NOMO-1 treated with DMSO at 0.1 percent for 48 hours (cell line): ENCODE results near the gene DPT.
"Not testable (repeated sequence)": the region's sequence is repeated elsewhere in the genome, so short reads cannot be mapped to it uniquely, and the experiment has no call there.

Experiments used
- DNase-seq: peaks from one replicate; lab custom pipeline; 2025; ENCODE audit not compliant: unreplicated experiment; lab: John Stamatoyannopoulos, UW

Gene DPT

DNA sequence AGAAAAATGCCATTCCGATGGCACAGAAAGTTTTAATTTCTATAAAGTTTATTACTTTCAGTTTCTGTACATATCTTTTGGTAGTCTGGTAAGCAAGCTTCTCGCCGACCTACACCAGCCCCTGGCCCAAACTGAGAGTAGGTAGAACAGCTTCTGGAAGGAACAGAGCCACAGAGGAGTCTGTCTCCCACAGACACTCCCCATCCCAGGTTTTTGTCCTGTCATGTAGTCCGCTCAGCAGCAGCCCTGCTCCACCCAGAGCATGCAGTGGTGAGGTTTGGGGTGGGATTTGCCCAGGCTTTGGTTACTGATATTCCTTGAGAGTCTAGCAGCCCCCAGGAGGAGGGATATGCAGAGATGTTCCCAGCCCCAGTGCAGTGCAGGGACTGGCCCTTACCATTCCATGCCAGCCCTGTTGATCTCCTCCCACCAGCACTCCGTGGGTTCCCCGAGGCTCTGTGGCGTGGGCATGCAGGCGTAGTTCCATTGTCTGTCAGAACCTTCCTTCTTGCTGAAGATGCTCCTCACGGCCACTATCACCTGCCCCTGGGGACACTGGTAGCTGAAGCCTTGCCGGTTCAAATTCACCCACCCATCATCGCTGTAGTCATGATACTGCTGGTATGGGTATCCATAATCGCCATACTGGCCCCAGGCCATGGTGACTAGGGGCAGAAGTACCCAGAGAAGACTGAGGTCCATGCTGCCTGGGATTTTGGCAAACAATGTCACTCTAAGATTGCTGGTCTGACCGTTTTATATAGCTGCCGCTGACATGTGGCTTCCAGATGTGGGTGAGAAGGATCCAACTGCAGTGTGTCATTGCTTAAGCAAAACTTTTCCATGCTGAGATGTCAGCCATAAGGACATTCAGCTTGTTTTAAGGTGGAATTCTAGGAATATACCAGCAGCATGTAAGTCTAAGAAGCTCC is at the start of gene DPT:
Gene DPT (minus strand): TSS at position 734 of the 932 bp plus-strand sequence. CDS start 32 bp downstream, at position 702.
- no peak for DNase-seq

DNA sequence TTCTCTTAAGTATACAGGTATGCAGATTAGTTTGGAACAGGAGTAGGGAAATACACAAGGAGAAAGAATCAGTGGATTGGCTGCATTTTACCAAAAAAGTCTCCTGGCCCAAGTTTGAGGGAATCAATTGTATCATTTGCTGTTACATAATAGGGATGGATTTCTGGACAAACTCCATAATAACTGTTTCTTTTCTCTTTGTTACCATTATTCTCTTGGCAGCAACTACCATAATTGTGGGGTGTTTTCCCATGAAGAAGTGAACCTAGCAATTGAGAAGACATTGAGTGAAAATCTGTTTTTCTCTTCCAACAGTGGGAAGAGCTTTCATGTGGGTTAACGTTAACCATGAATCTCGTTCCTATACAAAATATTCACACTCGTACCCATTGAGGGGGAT is 46.4 kb upstream of the DPT start:
- DNase-seq, result no peak

DNA sequence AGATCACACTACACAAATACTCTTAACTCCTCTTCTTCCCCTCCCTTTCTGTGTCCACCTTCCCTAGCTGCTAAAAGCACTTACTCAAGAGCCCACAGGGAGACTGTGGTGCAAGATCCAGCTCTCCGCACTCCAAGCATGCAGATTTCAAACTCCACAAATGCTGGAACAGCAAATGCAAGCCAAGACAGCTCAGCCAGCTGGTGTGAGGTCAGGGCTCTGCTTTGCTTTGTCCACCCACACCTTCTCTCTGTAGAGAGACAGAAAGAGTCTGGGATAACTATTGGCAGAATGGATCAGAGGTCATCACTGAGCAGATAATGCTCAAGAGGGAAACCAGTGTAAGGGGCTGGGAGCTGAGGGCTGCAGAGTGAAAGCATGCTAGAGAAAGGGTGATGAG is 45.2 kb upstream of the DPT start:
- no peak for DNase-seq

DNA sequence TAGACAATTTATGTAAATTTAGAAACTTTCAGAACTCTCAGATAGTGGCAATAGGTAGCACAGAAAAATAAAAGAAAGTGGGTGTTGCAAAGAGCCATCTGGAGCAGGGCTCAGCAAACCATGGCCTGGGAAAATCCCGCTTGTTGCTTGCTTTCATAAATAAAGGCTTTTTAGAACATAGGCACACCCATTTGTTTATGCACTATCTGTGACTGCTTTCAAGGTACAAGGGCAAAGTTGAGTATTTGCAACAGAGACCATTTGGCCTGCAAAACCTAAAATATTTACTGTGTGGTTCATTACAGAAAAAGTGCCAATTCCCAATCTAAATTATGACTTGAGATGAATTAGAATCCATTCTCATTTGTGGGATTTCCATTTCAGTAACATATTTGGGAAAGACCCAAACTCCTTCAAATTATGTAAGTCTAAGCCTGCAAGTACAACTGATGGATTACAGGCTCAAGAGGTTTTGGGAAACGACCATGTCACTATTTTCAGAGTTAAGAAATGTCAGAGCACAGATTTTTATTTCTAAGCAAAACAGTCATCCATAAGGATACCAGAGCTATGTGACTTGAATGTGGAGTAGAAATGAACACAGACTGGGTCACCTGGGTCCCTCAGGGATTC is 43.5 kb upstream of the DPT start:
- DNase-seq, result no peak

DNA sequence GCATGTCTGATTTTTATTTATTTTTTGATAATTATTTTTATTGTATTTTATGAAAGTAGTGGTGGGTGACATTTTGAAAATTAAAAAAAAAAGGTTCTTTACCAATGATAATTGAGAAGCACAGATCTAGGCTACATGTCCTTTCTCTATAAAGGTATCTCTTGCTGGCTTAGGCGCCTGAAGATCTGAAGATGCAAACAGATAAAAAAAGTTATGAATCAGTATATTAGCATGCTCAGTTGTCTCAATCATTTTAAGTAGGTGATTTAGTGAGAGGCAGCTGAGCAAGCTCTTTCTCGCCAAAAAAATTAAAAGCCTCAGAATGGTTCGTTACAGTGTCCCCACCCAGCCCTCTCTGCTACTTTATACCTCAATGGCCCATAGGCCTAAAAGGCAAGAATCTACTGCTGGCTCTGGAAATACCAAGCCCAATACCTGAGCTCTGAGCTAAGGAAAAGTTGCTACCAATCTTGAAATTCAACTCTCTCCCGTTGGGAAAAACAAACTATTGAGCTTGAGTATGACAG is 42.2 kb upstream of the DPT start:
- DNase-seq, result no peak

DNA sequence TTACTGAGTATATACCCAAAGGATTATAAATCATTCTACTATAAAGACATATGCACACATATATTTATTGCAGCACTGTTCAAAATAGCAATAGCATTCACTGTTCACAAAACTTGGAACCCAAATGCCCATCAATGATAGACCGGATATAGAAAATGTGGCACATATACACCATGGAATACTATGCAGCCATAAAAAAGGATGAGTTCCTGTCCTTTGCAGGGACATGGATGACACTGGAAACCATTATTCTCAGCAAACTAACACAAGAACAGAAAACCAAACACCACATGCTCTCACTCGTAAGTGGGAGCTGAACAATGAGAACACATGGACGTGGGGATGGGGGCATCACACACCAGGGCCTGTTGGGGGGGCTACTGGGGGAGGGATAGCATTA is 40.9 kb upstream of the DPT start:
- DNase-seq, result not testable (repeated sequence)

DNA sequence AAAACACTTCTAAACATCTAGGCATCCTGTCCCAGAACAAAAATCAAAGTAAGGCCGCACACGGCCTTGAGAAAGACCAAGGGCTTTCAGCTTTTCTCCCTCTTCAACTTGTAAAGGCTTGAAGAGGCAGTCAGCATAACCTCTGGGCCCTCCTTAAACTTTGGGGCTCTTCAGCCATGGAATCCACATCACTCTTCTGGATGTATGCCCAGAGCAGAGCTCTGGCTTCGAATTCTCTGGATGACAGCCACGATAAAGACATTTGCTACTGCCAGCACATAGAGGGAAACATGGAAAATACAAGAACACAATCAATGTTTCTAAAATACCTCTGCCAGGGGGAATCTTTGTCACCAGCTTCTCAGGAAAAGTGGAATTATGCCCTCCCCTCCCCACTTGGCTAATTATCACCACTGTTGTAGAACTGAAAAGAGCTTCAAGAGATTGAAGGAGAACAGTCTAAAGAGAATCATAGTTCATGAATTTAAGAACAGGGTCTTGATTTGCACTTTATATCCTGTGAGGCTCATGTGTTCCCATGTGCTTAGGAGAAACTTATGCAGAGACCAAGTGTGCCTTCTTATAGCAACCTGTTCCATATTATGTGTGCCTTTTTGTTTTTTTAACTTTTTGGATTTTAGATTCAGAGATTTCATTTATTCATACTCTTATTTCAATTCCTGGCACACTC is 39.0 kb upstream of the DPT start:
- no peak for DNase-seq

DNA sequence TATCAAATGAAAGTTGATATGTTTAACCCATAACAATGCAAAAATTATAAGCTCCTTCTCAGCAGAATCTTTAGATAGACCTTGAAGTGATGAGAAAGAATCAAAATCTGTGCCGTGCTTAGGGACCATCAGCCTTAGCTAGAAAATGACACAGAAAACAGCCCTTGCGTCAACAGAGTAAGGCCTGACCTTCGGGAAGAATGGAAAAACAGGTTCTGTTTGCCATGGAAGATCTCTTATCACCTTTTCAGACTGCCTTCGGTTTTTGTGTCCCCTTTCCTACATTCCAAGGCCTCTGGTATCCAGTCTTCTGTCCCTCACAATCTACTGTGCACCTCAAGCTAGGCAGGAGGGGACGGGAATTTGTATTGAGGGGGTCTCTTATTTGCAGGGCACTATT is 37.6 kb upstream of the DPT start:
- no peak for DNase-seq

DNA sequence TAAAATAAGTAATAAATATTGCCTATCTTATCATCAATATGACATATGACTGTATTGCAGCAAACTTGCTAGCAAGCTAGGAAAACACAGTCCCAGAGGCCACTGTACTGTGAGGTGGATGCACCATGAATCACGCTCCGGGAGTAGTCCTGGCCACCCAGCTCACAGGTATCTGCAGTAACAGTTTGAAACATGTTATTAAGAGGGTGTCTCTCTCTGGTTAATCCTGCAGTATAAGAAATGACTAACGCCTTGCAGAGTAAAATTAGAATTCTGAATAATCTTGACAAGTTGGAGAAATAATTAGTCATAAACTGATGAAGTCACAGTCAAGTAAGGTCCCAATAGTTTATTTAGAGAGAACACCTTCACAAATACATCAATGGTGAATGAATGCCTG is 34.0 kb upstream of the DPT start:
- no peak for DNase-seq

DNA sequence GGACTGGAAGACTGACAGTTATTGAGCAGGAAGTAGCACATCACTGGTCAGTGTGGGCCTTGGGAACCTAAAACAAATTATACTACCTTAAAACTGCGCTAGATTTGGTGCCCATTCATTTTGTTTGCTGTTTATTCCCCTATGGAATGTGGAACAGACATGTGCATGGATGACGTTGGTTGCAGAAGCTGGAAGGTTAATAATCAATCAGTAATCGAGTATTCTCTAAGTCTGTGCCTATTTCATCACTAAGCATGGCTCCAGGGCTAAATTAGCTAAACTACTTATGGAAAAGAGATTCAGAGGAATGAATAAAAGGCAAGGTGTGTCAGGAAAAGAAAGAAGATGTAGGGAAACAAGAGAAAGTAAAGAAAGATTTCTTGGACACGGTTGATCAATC is 33.5 kb upstream of the DPT start:
- DNase-seq, result no peak

DNA sequence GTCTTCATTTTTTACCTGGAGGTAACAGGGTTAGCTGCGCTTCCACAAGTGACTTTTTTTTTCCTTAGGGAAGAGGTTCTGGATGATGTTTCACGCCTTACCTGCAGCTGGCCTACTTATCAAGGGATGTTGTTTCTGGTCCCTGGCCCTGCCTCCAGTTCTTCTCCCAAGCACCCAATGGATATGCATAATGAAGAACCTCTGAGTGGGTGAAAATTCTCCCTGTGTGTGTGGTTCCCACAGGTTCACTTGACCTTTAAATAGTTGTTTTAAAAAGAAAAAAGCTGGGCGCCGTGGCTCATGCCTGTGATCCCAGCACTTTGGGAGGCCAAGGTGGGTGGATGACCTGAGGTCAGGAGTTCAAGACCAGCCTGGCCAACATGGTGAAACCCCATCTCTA is 31.8 kb upstream of the DPT start:
- no peak for DNase-seq

DNA sequence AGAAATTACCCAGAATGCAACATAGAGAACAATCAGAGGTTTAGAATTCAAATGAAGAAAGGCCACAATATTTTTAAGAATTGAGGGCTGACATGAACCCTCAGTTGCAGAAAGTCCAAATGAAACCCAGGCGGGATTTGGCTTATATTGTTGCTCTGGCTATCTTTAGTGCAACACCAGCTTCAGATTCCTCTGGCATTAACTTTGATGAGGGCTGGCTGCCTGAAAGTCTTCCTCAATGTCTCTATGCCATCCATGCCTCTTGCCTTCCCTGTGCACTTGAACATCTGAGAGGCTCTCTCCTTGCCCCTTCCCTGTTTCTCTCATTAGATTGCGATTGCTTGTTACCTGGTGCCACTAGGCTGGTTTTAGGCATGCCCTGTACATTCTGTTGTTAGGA is 31.2 kb upstream of the DPT start:
- no peak for DNase-seq

DNA sequence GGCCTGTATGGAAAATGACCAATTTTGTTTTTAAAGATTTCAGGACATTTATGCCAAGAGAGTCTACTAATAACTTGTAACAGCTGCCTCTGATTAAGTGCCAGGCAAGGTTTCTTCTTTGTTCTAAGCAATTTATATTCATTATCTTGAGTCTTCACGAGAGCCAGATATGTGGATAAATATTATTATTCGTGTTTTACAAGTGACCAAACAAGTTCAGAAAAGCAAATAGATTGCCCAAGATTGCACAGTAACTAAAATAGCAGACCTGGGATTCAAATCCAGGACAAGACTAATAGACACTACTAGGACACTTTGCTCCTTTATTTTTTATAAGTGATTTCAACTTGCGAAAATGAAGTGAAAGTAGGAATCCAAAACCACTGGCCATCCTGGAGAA is 30.1 kb upstream of the DPT start:
- no peak for DNase-seq

DNA sequence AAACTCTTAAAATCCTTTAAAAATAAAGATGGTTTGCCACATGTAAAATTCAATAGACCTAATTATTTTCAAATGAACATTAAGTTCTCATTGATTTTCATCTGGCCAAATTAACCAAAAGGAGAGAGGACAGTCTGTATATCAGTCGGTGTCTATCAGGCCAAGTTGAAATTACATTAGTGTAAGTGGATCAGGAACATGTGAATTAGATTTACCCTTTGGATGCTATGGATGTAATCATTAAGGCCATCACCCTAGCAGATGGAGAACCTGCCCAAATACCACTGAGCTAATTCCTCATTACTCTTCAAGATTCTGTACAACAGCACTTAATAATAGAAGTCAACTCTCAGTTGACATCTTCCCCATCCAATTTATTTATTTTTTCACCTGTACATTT is 29.5 kb upstream of the DPT start:
- no peak for DNase-seq

DNA sequence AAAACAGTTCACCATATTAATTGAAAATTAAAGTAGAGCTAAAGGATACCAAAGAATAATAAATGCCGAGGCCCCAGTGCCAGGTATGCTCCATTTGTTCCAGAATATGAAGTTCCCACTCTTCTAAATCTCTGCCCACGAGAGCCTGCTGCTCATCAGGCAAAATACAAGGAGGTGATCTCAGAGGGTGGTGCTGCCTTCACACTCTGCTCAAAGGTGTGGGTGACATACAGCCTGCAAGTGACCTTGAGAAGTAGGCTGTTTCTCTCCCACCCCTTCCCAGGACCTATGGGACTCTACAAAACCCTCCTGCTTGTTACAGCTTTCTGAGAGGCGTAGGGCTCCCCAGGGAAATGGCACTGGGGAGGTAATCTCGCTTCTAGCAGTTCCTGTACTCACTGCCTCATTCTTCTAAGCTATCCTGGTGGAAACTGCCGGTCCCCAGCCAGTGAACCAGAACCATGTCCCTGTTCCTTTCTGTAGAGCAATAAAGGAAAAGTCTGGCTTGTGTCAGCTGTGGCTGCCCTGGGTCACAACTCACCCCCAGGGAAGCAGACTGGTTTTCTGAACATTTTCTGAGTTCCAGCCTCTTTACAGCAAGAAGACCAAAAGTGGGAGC is 26.9 kb upstream of the DPT start:
- no peak for DNase-seq

DNA sequence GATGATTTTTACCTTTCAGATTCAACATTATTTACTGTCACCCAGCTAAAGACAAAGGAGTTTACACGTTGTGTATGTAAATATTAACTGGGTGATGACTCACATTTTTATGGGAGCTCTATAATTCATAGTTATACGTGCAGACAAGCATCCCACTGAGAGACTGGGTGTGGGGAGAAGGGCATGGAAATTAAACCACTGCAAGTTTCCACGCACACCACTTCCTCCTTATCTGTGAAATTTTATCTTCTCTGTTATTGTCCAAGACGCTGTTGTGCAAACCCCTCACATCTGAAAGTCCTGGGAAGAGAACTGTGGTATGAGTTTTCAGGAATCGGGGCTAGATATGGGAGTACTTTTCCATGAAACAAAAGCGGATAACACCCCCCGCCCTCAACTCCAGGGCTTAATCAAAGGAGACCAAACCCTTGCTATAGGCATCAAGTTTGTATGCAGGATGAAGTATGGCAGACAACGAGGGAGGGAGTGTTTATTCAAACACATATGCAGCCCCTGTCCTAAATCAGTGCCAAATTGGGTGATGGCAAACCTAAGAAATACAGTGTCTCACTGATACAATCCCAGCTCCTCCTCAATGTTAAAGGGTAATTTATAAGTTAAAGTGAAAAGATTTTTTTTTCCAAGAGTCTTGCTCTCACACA is 23.3 kb upstream of the DPT start:
- DNase-seq, result peak; percentile 10

DNA sequence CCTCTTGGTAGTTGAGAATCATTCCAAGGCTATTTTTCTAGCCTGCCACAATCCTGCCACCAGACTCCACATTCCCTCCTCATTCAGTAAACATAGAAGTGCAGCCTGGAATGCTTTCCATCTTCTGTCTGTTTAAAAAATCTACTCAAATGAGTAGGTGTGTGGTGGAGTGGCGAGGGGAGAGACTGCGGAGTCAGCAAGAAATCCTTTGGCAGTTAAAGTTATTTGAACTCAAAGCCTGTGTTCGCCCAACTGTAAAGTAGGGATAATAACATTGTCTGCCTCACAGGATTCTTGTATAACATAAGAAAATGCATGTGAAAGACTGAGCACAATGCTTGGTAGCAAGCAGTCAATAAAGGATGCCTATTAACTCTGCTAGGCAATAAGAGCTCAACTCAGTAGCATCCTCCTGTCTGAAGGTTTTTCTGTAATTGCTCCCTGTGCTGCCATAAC is 22.2 kb upstream of the DPT start:
- DNase-seq, result no peak

DNA sequence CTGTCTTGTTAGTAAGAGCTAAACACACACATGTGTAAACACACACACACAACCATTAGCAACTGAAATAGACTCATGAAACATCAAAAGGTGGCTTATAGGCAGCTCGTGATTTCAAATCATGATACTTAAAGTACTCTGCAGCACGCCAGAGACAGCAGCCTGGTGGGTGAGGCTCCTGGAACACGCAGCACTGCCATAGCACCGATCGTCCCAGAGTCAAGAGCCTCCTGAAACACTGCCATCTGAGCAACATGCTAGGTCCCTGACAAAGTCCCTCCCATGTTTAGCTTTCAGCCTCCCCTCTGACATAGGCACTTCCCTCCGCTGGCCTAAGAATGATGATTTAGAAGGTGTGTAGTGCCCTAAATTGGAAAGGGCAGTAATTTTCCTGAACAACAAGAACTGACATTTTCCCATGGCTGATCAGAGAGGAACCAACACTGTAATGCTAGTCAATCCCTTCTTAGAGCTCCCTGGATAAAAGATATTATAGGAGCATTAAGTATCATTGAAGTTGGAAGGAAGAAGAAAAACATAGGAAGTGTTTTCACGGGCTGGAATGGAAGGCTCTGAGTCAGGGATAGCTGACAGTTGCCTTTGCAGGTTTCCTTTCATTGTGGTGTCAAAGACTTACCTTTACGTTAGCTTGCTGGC is 14.1 kb upstream of the DPT start:
- DNase-seq, result no peak

DNA sequence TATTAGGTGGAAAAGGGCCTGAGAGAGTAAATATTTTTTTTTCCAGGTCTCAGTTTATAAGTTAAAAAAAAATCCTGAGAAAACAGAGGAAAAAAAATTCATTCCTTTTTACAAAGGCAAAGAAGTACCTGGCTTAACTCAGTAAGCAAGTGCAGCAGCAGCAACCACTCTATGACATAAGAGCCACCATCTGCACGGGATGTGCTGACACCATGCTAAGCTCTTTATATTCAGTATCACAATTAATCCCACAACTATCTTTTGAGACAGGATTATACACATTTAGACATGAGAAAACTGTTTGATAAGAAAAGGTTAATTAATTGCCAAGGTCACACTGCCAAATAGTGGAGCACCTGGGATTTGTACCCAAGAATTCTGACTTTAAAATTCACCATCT is 13.4 kb upstream of the DPT start:
- no peak for DNase-seq

DNA sequence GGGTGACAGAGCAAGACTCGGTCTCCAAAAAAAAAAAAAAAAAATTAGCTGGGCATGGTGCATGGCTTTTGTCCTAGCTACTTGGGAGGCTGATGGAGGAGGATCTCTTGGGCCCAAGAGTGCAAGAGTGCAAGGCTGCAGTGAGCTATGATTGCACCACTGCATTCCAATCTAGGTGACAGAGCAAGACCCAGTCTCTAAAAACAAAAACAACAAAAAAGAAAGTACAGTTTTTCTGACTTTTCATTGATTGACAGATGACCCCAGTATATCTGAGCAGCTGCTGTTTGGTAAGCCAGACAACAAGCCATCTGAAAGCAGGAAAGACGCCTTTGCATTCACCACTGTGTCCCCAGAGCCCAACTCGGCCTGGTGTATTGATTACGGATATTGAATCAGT is 10.9 kb upstream of the DPT start:
- DNase-seq, result no peak
